ENCODE data around the gene DRG1.
"Not testable (repeated sequence)": the region's sequence is repeated elsewhere in the genome, so short reads cannot be mapped to it uniquely, and the experiment has no call there.

The DRG1 gene

DNA sequence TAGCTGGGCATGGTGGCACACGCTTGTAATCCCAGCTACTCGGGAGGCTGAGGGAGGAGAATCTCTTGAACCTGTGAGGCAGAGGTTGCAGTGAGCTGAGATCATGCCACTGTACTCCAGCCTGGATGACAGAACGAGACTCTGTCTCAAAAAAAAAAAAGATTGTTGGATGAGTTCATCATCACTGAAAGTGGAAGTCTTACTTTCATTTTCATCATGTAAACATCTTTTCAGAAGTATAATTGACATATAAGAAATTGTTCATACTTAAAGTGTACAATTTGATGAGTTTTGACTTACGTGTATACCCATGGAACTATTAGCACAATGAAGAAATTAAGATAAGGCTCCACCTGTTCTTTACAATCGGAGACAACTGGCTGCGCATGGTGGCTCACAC is 20.8 kb upstream of the DRG1 start:
- H3K36me3 ChIP-seq (ENCODE audit: control insufficient read depth in 5 of 5, insufficient read depth in 5 of 5, low read length in 5 of 5); H3K27ac ChIP-seq (ENCODE audit: low read depth, low read length); H3K9me3 ChIP-seq (ENCODE audit: control insufficient read depth in 5 of 5, low read length in 5 of 5); H3K4me3 ChIP-seq (ENCODE audit: low read depth in 1 of 5, low read length in 5 of 5); H3K27me3 ChIP-seq (ENCODE audit: control insufficient read depth in 5 of 5, insufficient read depth in 4 of 5, low read length in 5 of 5); H3K9ac ChIP-seq (ENCODE audit: low read length in 5 of 5): not testable (repeated sequence)
- H3K4me1 ChIP-seq (ENCODE audit: control insufficient read depth in 5 of 5, insufficient read depth in 5 of 5, low read length in 5 of 5), result peaks cover 0 to 11% (median 10%) of the 10 kb centered on the region in 5 donors

DNA sequence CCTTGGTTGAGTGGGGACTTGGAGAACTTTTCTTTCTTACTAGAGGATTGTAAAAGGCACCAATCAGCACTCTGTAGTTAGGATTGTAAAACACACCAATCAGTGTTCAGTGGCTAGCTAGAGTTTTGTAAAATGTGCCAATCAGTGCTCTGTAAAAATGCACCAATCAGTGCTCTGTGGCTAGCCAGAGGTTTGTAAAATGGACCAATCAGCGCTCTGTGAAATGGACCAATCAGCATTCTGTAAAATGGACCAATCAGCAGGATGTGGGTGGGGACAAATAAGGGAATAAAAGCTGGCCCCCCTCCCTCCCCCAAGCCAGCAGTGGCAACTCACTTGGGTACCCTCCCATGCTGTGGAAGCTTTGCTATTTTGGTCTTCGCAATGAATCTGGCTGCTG is 5.5 kb upstream of the DRG1 start:
- Histone ChIP-seq H3K9ac (ENCODE audit: low read length in 5 of 5) (no peak overlapping the region), H3K9me3 (ENCODE audit: control insufficient read depth in 5 of 5, low read length in 5 of 5) (no peaks in the 10 kb centered on the region), H3K27ac (ENCODE audit: low read depth, low read length) (no peak overlapping the region), H3K4me1 (ENCODE audit: control insufficient read depth in 5 of 5, insufficient read depth in 5 of 5, low read length in 5 of 5) (peaks cover 0 to 8% (median 5%) of the 10 kb centered on the region in 5 donors), H3K4me3 (ENCODE audit: low read depth in 1 of 5, low read length in 5 of 5) (no peak overlapping the region), H3K36me3 (ENCODE audit: control insufficient read depth in 5 of 5, insufficient read depth in 5 of 5, low read length in 5 of 5) (no peaks in the 10 kb centered on the region), H3K27me3 (ENCODE audit: control insufficient read depth in 5 of 5, insufficient read depth in 4 of 5, low read length in 5 of 5) (no peaks in the 10 kb centered on the region)

- Histone ChIP-seq H3K4me1 (ENCODE audit: control insufficient read depth in 5 of 5, insufficient read depth in 5 of 5, low read length in 5 of 5) (peaks cover 0 to 10% (median 8%) of the 10 kb centered on the region in 5 donors), H3K9me3 (ENCODE audit: control insufficient read depth in 5 of 5, low read length in 5 of 5) (no peaks in the 10 kb centered on the region), H3K27me3 (ENCODE audit: control insufficient read depth in 5 of 5, insufficient read depth in 4 of 5, low read length in 5 of 5) (no peaks in the 10 kb centered on the region), H3K36me3 (ENCODE audit: control insufficient read depth in 5 of 5, insufficient read depth in 5 of 5, low read length in 5 of 5) (no peaks in the 10 kb centered on the region), H3K27ac (ENCODE audit: low read depth, low read length) (no peak overlapping the region), H3K9ac (ENCODE audit: low read length in 5 of 5) (no peak overlapping the region), H3K4me3 (ENCODE audit: low read depth in 1 of 5, low read length in 5 of 5) (no peak overlapping the region)
Observed at GRCh38 chr22:31394326-31394725, 5.1 kb upstream of the DRG1 start.

DNA sequence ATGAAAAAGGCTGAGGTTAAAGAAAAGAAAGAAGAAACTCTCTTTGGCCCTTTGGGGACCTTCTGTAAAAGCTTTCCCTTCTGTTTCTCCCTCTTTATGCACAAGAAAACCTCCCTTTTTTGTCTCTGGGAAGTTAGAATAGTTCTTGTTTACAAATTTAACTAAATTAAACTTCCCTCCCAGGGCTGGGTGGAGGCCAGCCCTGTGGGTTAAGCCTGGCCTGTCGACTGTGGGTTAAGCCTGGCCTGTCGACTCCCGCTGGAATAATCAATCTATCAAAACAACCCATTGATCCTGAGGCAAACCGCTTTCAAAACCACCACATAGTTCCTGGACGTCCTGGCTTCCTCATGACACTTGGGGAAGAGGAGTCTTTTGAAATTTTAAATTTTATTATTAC is 1.2 kb upstream of the DRG1 start:
- Histone ChIP-seq H3K9ac (ENCODE audit: low read length in 5 of 5) (peak overlapping the region in 2 of 5 donors; percentile 8 to 98), H3K36me3 (ENCODE audit: control insufficient read depth in 5 of 5, insufficient read depth in 5 of 5, low read length in 5 of 5) (peaks cover 0 to 16% (median 7%) of the 10 kb centered on the region in 5 donors), H3K9me3 (ENCODE audit: control insufficient read depth in 5 of 5, low read length in 5 of 5) (no peaks in the 10 kb centered on the region), H3K4me3 (ENCODE audit: low read depth in 1 of 5, low read length in 5 of 5) (no peak overlapping the region), H3K4me1 (ENCODE audit: control insufficient read depth in 5 of 5, insufficient read depth in 5 of 5, low read length in 5 of 5) (peaks cover 0 to 22% (median 21%) of the 10 kb centered on the region in 5 donors), H3K27ac (ENCODE audit: low read depth, low read length) (peak overlapping the region; percentile 79), H3K27me3 (ENCODE audit: control insufficient read depth in 5 of 5, insufficient read depth in 4 of 5, low read length in 5 of 5) (no peaks in the 10 kb centered on the region)

- H3K9me3 ChIP-seq (ENCODE audit: control insufficient read depth in 5 of 5, low read length in 5 of 5), result no peaks in the 10 kb centered on the region
- peak overlapping the region; percentile 51 to 100 (median 98) for H3K9ac ChIP-seq (ENCODE audit: low read length in 5 of 5)
- H3K4me1 ChIP-seq (ENCODE audit: control insufficient read depth in 5 of 5, insufficient read depth in 5 of 5, low read length in 5 of 5), result peaks cover 0 to 25% (median 21%) of the 10 kb centered on the region in 5 donors
- H3K36me3 ChIP-seq (ENCODE audit: control insufficient read depth in 5 of 5, insufficient read depth in 5 of 5, low read length in 5 of 5), result peaks cover 0 to 32% (median 9%) of the 10 kb centered on the region in 5 donors
- no peaks in the 10 kb centered on the region for H3K27me3 ChIP-seq (ENCODE audit: control insufficient read depth in 5 of 5, insufficient read depth in 4 of 5, low read length in 5 of 5)
- peak overlapping the region; percentile 82 to 99 (median 87) for H3K4me3 ChIP-seq (ENCODE audit: low read depth in 1 of 5, low read length in 5 of 5)
- H3K27ac ChIP-seq (ENCODE audit: low read depth, low read length), result peak overlapping the region; percentile 79
Observed at GRCh38 chr22:31400023-31400397, 606 bp downstream of the DRG1 start.

GRCh38 chr22:31402350-31402749 is 2.9 kb downstream of the DRG1 start:
- H3K27me3 ChIP-seq (ENCODE audit: control insufficient read depth in 5 of 5, insufficient read depth in 4 of 5, low read length in 5 of 5); H3K27ac ChIP-seq (ENCODE audit: low read depth, low read length); H3K9me3 ChIP-seq (ENCODE audit: control insufficient read depth in 5 of 5, low read length in 5 of 5); H3K9ac ChIP-seq (ENCODE audit: low read length in 5 of 5); H3K4me3 ChIP-seq (ENCODE audit: low read depth in 1 of 5, low read length in 5 of 5): not testable (repeated sequence)
- Histone ChIP-seq H3K36me3 (ENCODE audit: control insufficient read depth in 5 of 5, insufficient read depth in 5 of 5, low read length in 5 of 5) (peaks cover 4 to 53% (median 19%) of the 10 kb centered on the region in 5 donors), H3K4me1 (ENCODE audit: control insufficient read depth in 5 of 5, insufficient read depth in 5 of 5, low read length in 5 of 5) (peaks cover 0 to 25% (median 21%) of the 10 kb centered on the region in 5 donors)

DNA sequence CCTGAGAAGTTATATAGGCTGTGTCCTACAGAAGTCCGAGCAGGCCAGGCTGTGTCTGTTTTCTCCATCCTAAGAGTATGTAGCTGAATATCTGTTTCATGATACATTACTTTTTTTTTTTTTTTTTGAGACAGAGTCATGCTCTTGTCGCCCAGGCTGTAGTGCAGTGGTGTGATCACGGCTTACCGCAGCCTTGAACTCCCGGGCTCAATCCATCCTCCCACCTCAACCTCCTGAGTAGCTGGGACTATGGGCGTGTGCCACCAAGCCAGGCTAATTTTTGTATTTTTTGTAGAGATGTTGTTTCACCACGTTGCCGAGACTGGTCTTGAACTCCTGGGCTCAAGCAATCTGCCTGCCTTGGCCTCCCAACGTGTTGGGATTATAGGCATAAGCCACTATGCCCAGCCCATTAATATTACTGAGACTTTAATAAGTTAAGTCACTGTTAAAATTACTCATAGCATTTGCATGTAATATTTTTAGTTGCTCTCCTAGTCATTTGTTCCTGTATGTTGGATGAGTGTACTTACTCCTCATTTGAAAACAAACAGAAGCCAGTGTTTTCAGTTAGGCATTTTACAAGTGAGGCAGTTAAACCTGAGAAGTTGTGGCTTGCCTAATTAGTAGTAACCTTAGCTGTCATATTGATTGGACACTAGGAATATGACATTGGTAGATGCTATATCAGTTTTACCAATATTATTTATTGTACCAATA is 26.1 kb downstream of the DRG1 start:
- Histone ChIP-seq H3K27me3 (ENCODE audit: control insufficient read depth in 5 of 5, insufficient read depth in 4 of 5, low read length in 5 of 5) (no peaks in the 10 kb centered on the region), H3K4me1 (ENCODE audit: control insufficient read depth in 5 of 5, insufficient read depth in 5 of 5, low read length in 5 of 5) (peaks cover 0 to 9% (median 0%) of the 10 kb centered on the region in 5 donors), H3K9me3 (ENCODE audit: control insufficient read depth in 5 of 5, low read length in 5 of 5) (no peaks in the 10 kb centered on the region), H3K27ac (ENCODE audit: low read depth, low read length) (no peak overlapping the region), H3K4me3 (ENCODE audit: low read depth in 1 of 5, low read length in 5 of 5) (no peak overlapping the region), H3K36me3 (ENCODE audit: control insufficient read depth in 5 of 5, insufficient read depth in 5 of 5, low read length in 5 of 5) (peaks cover 43 to 93% (median 71%) of the 10 kb centered on the region in 5 donors), H3K9ac (ENCODE audit: low read length in 5 of 5) (peak overlapping the region in 1 of 5 donors; percentile 64)

- Histone ChIP-seq H3K4me3 (ENCODE audit: low read depth in 1 of 5, low read length in 5 of 5) (no peak overlapping the region), H3K27ac (ENCODE audit: low read depth, low read length) (no peak overlapping the region), H3K9me3 (ENCODE audit: control insufficient read depth in 5 of 5, low read length in 5 of 5) (no peaks in the 10 kb centered on the region), H3K27me3 (ENCODE audit: control insufficient read depth in 5 of 5, insufficient read depth in 4 of 5, low read length in 5 of 5) (no peaks in the 10 kb centered on the region), H3K4me1 (ENCODE audit: control insufficient read depth in 5 of 5, insufficient read depth in 5 of 5, low read length in 5 of 5) (peaks cover 2 to 13% (median 4%) of the 10 kb centered on the region in 5 donors), H3K36me3 (ENCODE audit: control insufficient read depth in 5 of 5, insufficient read depth in 5 of 5, low read length in 5 of 5) (peaks cover 27 to 92% (median 68%) of the 10 kb centered on the region in 5 donors), H3K9ac (ENCODE audit: low read length in 5 of 5) (no peak overlapping the region)
Observed at GRCh38 chr22:31431950-31432349, 32.5 kb downstream of the DRG1 start.

DNA sequence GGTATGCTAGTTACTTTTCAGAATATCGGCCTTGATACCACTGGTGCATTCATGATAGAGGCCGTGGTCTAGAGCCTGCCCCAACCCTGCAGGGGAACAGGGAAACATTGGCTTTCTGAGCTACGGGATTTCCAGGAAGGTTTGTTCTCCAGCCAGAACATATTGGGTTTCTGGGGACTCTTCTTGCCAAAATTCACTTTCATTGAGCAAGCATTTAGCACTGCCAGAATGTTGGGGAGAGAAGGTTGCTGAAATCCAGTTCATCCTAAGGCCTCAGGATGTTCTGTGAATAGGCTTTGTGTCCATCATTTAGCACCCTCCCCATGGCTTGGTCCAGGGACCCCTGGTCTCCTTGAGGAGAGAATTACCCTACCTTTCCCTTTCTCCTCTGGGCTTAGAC is 36.7 kb downstream of the DRG1 start:
- no peak overlapping the region for H3K4me3 ChIP-seq (ENCODE audit: low read depth in 1 of 5, low read length in 5 of 5)
- H3K36me3 ChIP-seq (ENCODE audit: control insufficient read depth in 5 of 5, insufficient read depth in 5 of 5, low read length in 5 of 5), result peaks cover 34 to 97% (median 82%) of the 10 kb centered on the region in 5 donors
- H3K27me3 ChIP-seq (ENCODE audit: control insufficient read depth in 5 of 5, insufficient read depth in 4 of 5, low read length in 5 of 5), result no peaks in the 10 kb centered on the region
- peaks cover 2 to 22% (median 9%) of the 10 kb centered on the region in 5 donors for H3K4me1 ChIP-seq (ENCODE audit: control insufficient read depth in 5 of 5, insufficient read depth in 5 of 5, low read length in 5 of 5)
- H3K9me3 ChIP-seq (ENCODE audit: control insufficient read depth in 5 of 5, low read length in 5 of 5), result no peaks in the 10 kb centered on the region
- H3K27ac ChIP-seq (ENCODE audit: low read depth, low read length), result no peak overlapping the region
- H3K9ac ChIP-seq (ENCODE audit: low read length in 5 of 5), result no peak overlapping the region

- Histone ChIP-seq H3K9ac (ENCODE audit: low read length in 5 of 5) (no peak overlapping the region), H3K27ac (ENCODE audit: low read depth, low read length) (no peak overlapping the region), H3K4me1 (ENCODE audit: control insufficient read depth in 5 of 5, insufficient read depth in 5 of 5, low read length in 5 of 5) (peaks cover 2 to 22% (median 9%) of the 10 kb centered on the region in 5 donors), H3K27me3 (ENCODE audit: control insufficient read depth in 5 of 5, insufficient read depth in 4 of 5, low read length in 5 of 5) (no peaks in the 10 kb centered on the region), H3K4me3 (ENCODE audit: low read depth in 1 of 5, low read length in 5 of 5) (no peak overlapping the region), H3K36me3 (ENCODE audit: control insufficient read depth in 5 of 5, insufficient read depth in 5 of 5, low read length in 5 of 5) (peaks cover 38 to 97% (median 87%) of the 10 kb centered on the region in 5 donors), H3K9me3 (ENCODE audit: control insufficient read depth in 5 of 5, low read length in 5 of 5) (no peaks in the 10 kb centered on the region)
Observed at GRCh38 chr22:31439808-31440207, 40.4 kb downstream of the DRG1 start.
